Osteocyte (in vitro differentiated cells): ENCODE measurements around the gene KRT23. TPM values are rescaled to one million over a fixed set of nuclear protein-coding genes. Genes with fewer than 3 reads are reported as not detected.

Experiments
- DNase-seq: peaks from one replicate; pipeline ENCODE4 v3.0.0; 2021; ENCODE audit warnings: mixed read lengths; ENCODE audit not compliant: unreplicated experiment; ENCODE audit errors: extremely low spot score
- H3K27ac Mint-ChIP-seq: one replicate; pipeline ENCODE4 v1.8.0; 2021; ENCODE audit warnings: mild to moderate bottlenecking, mixed read lengths; ENCODE audit not compliant: unreplicated experiment
- H3K27me3 Mint-ChIP-seq: one replicate; pipeline ENCODE4 v1.8.0; 2021; ENCODE audit warnings: mixed read lengths; ENCODE audit not compliant: unreplicated experiment
- H3K36me3 Mint-ChIP-seq: one replicate; pipeline ENCODE4 v1.8.0; 2021; ENCODE audit warnings: mixed read lengths; ENCODE audit not compliant: unreplicated experiment
- H3K4me1 Mint-ChIP-seq: one replicate; pipeline ENCODE4 v1.8.0; 2021; ENCODE audit warnings: mixed read lengths; ENCODE audit not compliant: unreplicated experiment
- H3K4me3 Mint-ChIP-seq: one replicate; pipeline ENCODE4 v1.8.0; 2021; ENCODE audit warnings: mild to moderate bottlenecking, moderate library complexity, mixed read lengths; ENCODE audit not compliant: unreplicated experiment
- H3K9me3 Mint-ChIP-seq: one replicate; pipeline ENCODE4 v1.8.0; 2021; ENCODE audit warnings: mixed read lengths; ENCODE audit not compliant: unreplicated experiment
- CTCF ChIP-seq: fragments of 200-600 bp; sonication (generic); IDR thresholded peaks from 2 replicates; pipeline ENCODE4 v1.5.0; 2021; ENCODE audit warnings: antibody characterized with exemption, mild to moderate bottlenecking, moderate library complexity
- total RNA-seq: library from RNA; stranded (reverse); gene quantifications from 2 replicates; pipeline ENCODE4 v1.2.1, GENCODE V29; 2021

The KRT23 gene
- total RNA-seq, 1 donor from 2014 or later, result not detected

GRCh38 chr17:40906613-40907012 is 30.8 kb downstream of the KRT23 start:
- DNase-seq, result no peak
- no peak overlapping the region for H3K27ac Mint-ChIP-seq
- peaks cover 43% of the 10 kb centered on the region for H3K4me1 Mint-ChIP-seq
- no peaks in the 10 kb centered on the region for H3K36me3 Mint-ChIP-seq
- no peak overlapping the region for H3K4me3 Mint-ChIP-seq
- no peaks in the 10 kb centered on the region for H3K27me3 Mint-ChIP-seq
- no peak for TF ChIP-seq CTCF
- H3K9me3 Mint-ChIP-seq, result no peaks in the 10 kb centered on the region

GRCh38 chr17:40905370-40905769 is 32.1 kb downstream of the KRT23 start:
- no peak for TF ChIP-seq CTCF
- no peaks in the 10 kb centered on the region for H3K27me3 Mint-ChIP-seq
- H3K36me3 Mint-ChIP-seq, result no peaks in the 10 kb centered on the region

GRCh38 chr17:40903129-40903847 is 34.2 kb downstream of the KRT23 start:
- peak overlapping the region; percentile 8 for H3K4me3 Mint-ChIP-seq
- H3K36me3 Mint-ChIP-seq, result no peaks in the 10 kb centered on the region
- H3K4me1 Mint-ChIP-seq, result peaks cover 19% of the 10 kb centered on the region
- H3K27me3 Mint-ChIP-seq, result peaks cover 2% of the 10 kb centered on the region
- H3K9me3 Mint-ChIP-seq, result no peaks in the 10 kb centered on the region
- no peak for TF ChIP-seq CTCF
- H3K27ac Mint-ChIP-seq, result peak overlapping the region; percentile 1
- no peak for DNase-seq

More at GRCh38 chr17:40905370-40905769, 32.1 kb downstream of the KRT23 start:
- no peak for DNase-seq
- Mint-ChIP-seq H3K27ac (no peak overlapping the region), H3K4me1 (peaks cover 34% of the 10 kb centered on the region), H3K9me3 (no peaks in the 10 kb centered on the region), H3K4me3 (no peak overlapping the region)

- DNase-seq, result no peak
- Mint-ChIP-seq H3K27ac (no peak overlapping the region), H3K36me3 (no peaks in the 10 kb centered on the region), H3K9me3 (no peaks in the 10 kb centered on the region), H3K27me3 (peaks cover 2% of the 10 kb centered on the region), H3K4me1 (peaks cover 19% of the 10 kb centered on the region), H3K4me3 (no peak overlapping the region)
- no peak for TF ChIP-seq CTCF
Observed at GRCh38 chr17:40902498-40902897, 34.9 kb downstream of the KRT23 start.

GRCh38 chr17:40901981-40902474 is 35.4 kb downstream of the KRT23 start:
- no peaks in the 10 kb centered on the region for H3K36me3 Mint-ChIP-seq
- no peak overlapping the region for H3K27ac Mint-ChIP-seq
- H3K9me3 Mint-ChIP-seq, result no peaks in the 10 kb centered on the region
- H3K4me1 Mint-ChIP-seq, result peaks cover 19% of the 10 kb centered on the region
- DNase-seq, result no peak
- no peak for TF ChIP-seq CTCF
- peaks cover 2% of the 10 kb centered on the region for H3K27me3 Mint-ChIP-seq
- no peak overlapping the region for H3K4me3 Mint-ChIP-seq
